CD14-positive monocyte (primary cell): Measurements from ENCODE around the gene PUSL1. TPM values are rescaled to one million over a fixed set of nuclear protein-coding genes. Genes with fewer than 3 reads are reported as not detected.
A peak's percentile ranks its signal among the peaks of the same experiment; 100 is the strongest.

Experiments used
- DNase-seq, 3 donors: peaks; one replicate each; pipeline ENCODE4 v3.0.0-alpha.2; 2011 to 2022
- H2AFZ ChIP-seq: 2 replicates; pipeline ENCODE4 v1.6.0; 2012; ENCODE audit warnings: mild to moderate bottlenecking, low read depth, low read length, inconsistent platforms; ENCODE audit not compliant: insufficient read depth, poor library complexity, severe bottlenecking
- H3K27ac ChIP-seq, 2 donors: 1 replicate in 1 of 2; 2 replicates in 1 of 2; pipeline ENCODE4 v1.5.1; 2012 to 2013; ENCODE audit warnings: low read length in 2 of 2, control low read depth in 1 of 2, inconsistent platforms in 1 of 2, low read depth in 1 of 2, mild to moderate bottlenecking in 1 of 2
- H3K27me3 ChIP-seq, 2 donors: one replicate each; pipeline versions ENCODE4 v1.6.0 to v1.6.1; 2011 to 2013; ENCODE audit warnings: low read length in 2 of 2; ENCODE audit not compliant: control insufficient read depth in 2 of 2, insufficient read depth in 2 of 2
- H3K36me3 ChIP-seq, 2 donors: replicated peaks in 1 of 2; 1 replicate in 1 of 2; 2 replicates in 1 of 2; pipeline versions ENCODE4 v1.5.1 to v1.6.1; 2012 to 2013; ENCODE audit warnings: low read length in 2 of 2, control low read depth in 1 of 2, inconsistent platforms in 1 of 2, mild to moderate bottlenecking in 1 of 2; ENCODE audit not compliant: insufficient read depth in 2 of 2, control insufficient read depth in 1 of 2
- H3K4me1 ChIP-seq, 2 donors: 1 replicate in 1 of 2; 2 replicates in 1 of 2; pipeline versions ENCODE4 v1.5.1 to v1.6.1; 2012 to 2013; ENCODE audit warnings: low read length in 2 of 2, control low read depth in 1 of 2, inconsistent platforms in 1 of 2, mild to moderate bottlenecking in 1 of 2, moderate library complexity in 1 of 2; ENCODE audit not compliant: insufficient read depth in 2 of 2, control insufficient read depth in 1 of 2
- H3K4me2 ChIP-seq: replicated peaks from 2 replicates; pipeline ENCODE3; 2012; ENCODE audit warnings: low read length, moderate library complexity, mild to moderate bottlenecking; ENCODE audit not compliant: poor library complexity, severe bottlenecking; ENCODE audit errors: extremely low read depth
- H3K4me3 ChIP-seq, 3 experiments: fragments of 200-600 bp in 1 of 3; sonication (generic) in 1 of 3; replicated peaks in 1 of 3; 1 replicate in 2 of 3; 2 replicates in 1 of 3; pipeline ENCODE4 v1.5.1; 2011 to 2013; ENCODE audit warnings: low read length in 3 of 3, mild to moderate bottlenecking in 3 of 3, control low read depth in 2 of 3, low read depth in 2 of 3, inconsistent platforms in 1 of 3, moderate library complexity in 1 of 3
- H3K79me2 ChIP-seq: 2 replicates; pipeline ENCODE4 v1.6.0; 2012; ENCODE audit warnings: mild to moderate bottlenecking, control low read depth, inconsistent platforms, low read length, moderate library complexity; ENCODE audit not compliant: insufficient read depth
- H3K9ac ChIP-seq: 2 replicates; pipeline ENCODE4 v1.6.0; 2017; ENCODE audit warnings: low read length, mild to moderate bottlenecking; ENCODE audit not compliant: insufficient read depth, poor library complexity, severe bottlenecking
- H3K9me3 ChIP-seq, 2 donors: replicated peaks in 1 of 2; 1 replicate in 1 of 2; 2 replicates in 1 of 2; pipeline versions ENCODE4 v1.5.1 to v1.6.1; 2012 to 2013; ENCODE audit warnings: low read length in 2 of 2, control low read depth in 1 of 2; ENCODE audit not compliant: control insufficient read depth in 1 of 2, insufficient read depth in 1 of 2
- H4K20me1 ChIP-seq: 2 replicates; pipeline ENCODE4 v1.6.0; 2012; ENCODE audit warnings: mild to moderate bottlenecking, low read length, control low read depth, moderate library complexity; ENCODE audit not compliant: insufficient read depth
- H3K27ac Mint-ChIP-seq, 7 donors: one replicate each; pipeline ENCODE4 v1.8.0; 2020; ENCODE audit warnings: mild to moderate bottlenecking in 7 of 7, mixed read lengths in 7 of 7, moderate library complexity in 6 of 7, inconsistent platforms in 2 of 7
- H3K27me3 Mint-ChIP-seq, 3 donors: one replicate each; pipeline ENCODE4 v1.8.0; 2021 to 2022; ENCODE audit warnings: low read depth in 3 of 3, mild to moderate bottlenecking in 3 of 3, mixed read lengths in 3 of 3, moderate library complexity in 3 of 3, inconsistent platforms in 1 of 3
- H3K36me3 Mint-ChIP-seq, 2 donors: one replicate each; pipeline ENCODE4 v1.8.0; 2020; ENCODE audit warnings: mixed read lengths in 2 of 2, inconsistent platforms in 1 of 2, mild to moderate bottlenecking in 1 of 2
- H3K4me1 Mint-ChIP-seq: one replicate; pipeline ENCODE4 v1.8.0; 2020; ENCODE audit warnings: mild to moderate bottlenecking, mixed read lengths
- H3K4me3 Mint-ChIP-seq, 2 donors: one replicate each; pipeline ENCODE4 v1.8.0; 2020; ENCODE audit warnings: mild to moderate bottlenecking in 2 of 2, mixed read lengths in 2 of 2, moderate library complexity in 1 of 2
- H3K9me3 Mint-ChIP-seq, 7 donors: one replicate each; pipeline ENCODE4 v1.8.0; 2020 to 2022; ENCODE audit warnings: mixed read lengths in 7 of 7, mild to moderate bottlenecking in 6 of 7, moderate library complexity in 6 of 7, inconsistent platforms in 2 of 7
- WGBS: methylation state at CpG from one replicate; pipeline ENCODE4 v1.1.5; 2013; ENCODE audit warnings: missing lambda C conversion rate; ENCODE audit not compliant: insufficient coverage; 5-methylcytosine and 5-hydroxymethylcytosine counted together
- intact Hi-C, 2 donors: fragments of 100-400 bp; cut with micrococcal nuclease; formaldehyde crosslinking; loops; one replicate each; pipeline versions ENCODE4 v1.15.0 to v1.15.1; 2023
- polyA plus RNA-seq, 3 donors: library from polyadenylated mRNA; depleted of rRNA in 1 of 3; unstranded in 2 of 3; stranded (reverse) in 1 of 3; fragments of 300-500 nt in 2 of 3; fragments of >200 nt in 1 of 3; fragmentation: Illumina TruSeq in 2 of 3; gene quantifications; 1 replicate in 2 of 3; 2 replicates in 1 of 3; pipeline ENCODE4 v1.2.3, GENCODE V29; 2012 to 2021
- TF ChIP-seq, protein P1 (sequence below): fragments of 200-600 bp; IDR thresholded peaks from one replicate; pipeline ENCODE4 v1.8.0; 2022; ENCODE audit warnings: antibody characterized with exemption, mild to moderate bottlenecking

Gene PUSL1
- polyA plus RNA-seq, 3 donors: 13.8 to 27.4 (median 14.8) TPM

DNA sequence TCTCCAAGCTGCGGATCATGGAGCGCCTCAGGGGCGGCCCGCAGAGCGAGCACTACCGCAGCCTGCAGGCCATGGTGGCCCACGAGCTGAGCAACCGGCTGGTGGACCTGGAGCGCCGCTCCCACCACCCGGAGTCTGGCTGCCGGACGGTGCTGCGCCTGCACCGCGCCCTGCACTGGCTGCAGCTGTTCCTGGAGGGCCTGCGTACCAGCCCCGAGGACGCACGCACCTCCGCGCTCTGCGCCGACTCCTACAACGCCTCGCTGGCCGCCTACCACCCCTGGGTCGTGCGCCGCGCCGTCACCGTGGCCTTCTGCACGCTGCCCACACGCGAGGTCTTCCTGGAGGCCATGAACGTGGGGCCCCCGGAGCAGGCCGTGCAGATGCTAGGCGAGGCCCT, 18.9 kb downstream of the PUSL1 start:
- no peaks in the 10 kb centered on the region for H3K9me3 ChIP-seq
- H3K27me3 ChIP-seq: no peaks in the 10 kb centered on the region
- 95% methylated on average over 40 of the region's 40 CpGs for WGBS
- peaks cover 7 to 15% of the 10 kb centered on the region in 2 donors for H3K36me3 ChIP-seq
- H3K27ac ChIP-seq: no peak overlapping the region
- H3K9me3 Mint-ChIP-seq: peaks cover 0 to 3% (median 0%) of the 10 kb centered on the region in 7 donors
- H3K4me3 Mint-ChIP-seq: no peak overlapping the region
- H3K4me1 Mint-ChIP-seq: peaks cover 21% of the 10 kb centered on the region
- peaks cover 22 to 24% of the 10 kb centered on the region in 2 donors for H3K4me1 ChIP-seq
- H3K27me3 Mint-ChIP-seq: no peaks in the 10 kb centered on the region
- no peak for DNase-seq
- H3K27ac Mint-ChIP-seq: peak overlapping the region in 1 of 7 donors; percentile 1
- H3K4me2 ChIP-seq: no peak overlapping the region
- no peak overlapping the region for H3K9ac ChIP-seq
- peaks cover 4 to 19% of the 10 kb centered on the region in 2 donors for H3K36me3 Mint-ChIP-seq
- intact Hi-C loops: no loop called here
- peaks cover 36% of the 10 kb centered on the region for H3K79me2 ChIP-seq
- H3K4me3 ChIP-seq: no peak overlapping the region
- H2AFZ ChIP-seq: no peak overlapping the region
- TF ChIP-seq, protein P1, sequence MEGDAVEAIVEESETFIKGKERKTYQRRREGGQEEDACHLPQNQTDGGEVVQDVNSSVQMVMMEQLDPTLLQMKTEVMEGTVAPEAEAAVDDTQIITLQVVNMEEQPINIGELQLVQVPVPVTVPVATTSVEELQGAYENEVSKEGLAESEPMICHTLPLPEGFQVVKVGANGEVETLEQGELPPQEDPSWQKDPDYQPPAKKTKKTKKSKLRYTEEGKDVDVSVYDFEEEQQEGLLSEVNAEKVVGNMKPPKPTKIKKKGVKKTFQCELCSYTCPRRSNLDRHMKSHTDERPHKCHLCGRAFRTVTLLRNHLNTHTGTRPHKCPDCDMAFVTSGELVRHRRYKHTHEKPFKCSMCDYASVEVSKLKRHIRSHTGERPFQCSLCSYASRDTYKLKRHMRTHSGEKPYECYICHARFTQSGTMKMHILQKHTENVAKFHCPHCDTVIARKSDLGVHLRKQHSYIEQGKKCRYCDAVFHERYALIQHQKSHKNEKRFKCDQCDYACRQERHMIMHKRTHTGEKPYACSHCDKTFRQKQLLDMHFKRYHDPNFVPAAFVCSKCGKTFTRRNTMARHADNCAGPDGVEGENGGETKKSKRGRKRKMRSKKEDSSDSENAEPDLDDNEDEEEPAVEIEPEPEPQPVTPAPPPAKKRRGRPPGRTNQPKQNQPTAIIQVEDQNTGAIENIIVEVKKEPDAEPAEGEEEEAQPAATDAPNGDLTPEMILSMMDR: no peak
- peaks cover 22% of the 10 kb centered on the region for H4K20me1 ChIP-seq

DNA sequence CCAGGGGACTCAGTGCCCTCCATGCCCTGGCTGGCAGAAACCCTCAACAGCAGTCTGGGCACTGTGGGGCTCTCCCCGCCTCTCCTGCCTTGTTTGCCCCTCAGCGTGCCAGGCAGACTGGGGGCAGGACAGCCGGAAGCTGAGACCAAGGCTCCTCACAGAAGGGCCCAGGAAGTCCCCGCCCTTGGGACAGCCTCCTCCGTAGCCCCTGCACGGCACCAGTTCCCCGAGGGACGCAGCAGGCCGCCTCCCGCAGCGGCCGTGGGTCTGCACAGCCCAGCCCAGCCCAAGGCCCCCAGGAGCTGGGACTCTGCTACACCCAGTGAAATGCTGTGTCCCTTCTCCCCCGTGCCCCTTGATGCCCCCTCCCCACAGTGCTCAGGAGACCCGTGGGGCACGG, 19.9 kb downstream of the PUSL1 start:
- H3K9me3 ChIP-seq: no peaks in the 10 kb centered on the region
- no peak overlapping the region for H3K4me3 ChIP-seq
- no peak overlapping the region for H3K27ac ChIP-seq
- peaks cover 7 to 12% of the 10 kb centered on the region in 2 donors for H3K36me3 ChIP-seq
- Mint-ChIP-seq H3K27me3 (no peaks in the 10 kb centered on the region), H3K9me3 (peaks cover 0 to 3% (median 0%) of the 10 kb centered on the region in 7 donors), H3K4me3 (no peak overlapping the region), H3K27ac (no peak overlapping the region), H3K4me1 (peaks cover 16% of the 10 kb centered on the region), H3K36me3 (peaks cover 4 to 19% of the 10 kb centered on the region in 2 donors)
- H2AFZ ChIP-seq: no peak overlapping the region
- peaks cover 16% of the 10 kb centered on the region for H4K20me1 ChIP-seq
- H3K4me2 ChIP-seq: no peak overlapping the region
- WGBS: 94% methylated on average over 15 of the region's 15 CpGs
- H3K79me2 ChIP-seq: peaks cover 29% of the 10 kb centered on the region
- H3K27me3 ChIP-seq: no peaks in the 10 kb centered on the region
- intact Hi-C loops: no loop called here
- H3K9ac ChIP-seq: no peak overlapping the region
- H3K4me1 ChIP-seq: peaks cover 18 to 20% of the 10 kb centered on the region in 2 donors
- DNase-seq: no peak
- TF ChIP-seq, protein P1: no peak
